HepG2 (cell line): ENCODE measurements around the gene VDR. TPM values are rescaled to one million over a fixed set of nuclear protein-coding genes. Genes with fewer than 3 reads are reported as not detected.

Experiments
- ATAC-seq: fragments of 200-7000 bp; cut with Tn5 transposase; 3 replicates; pipeline ENCODE4 v1.9.1; 2020; ENCODE audit warnings: mild to moderate bottlenecking, moderate library complexity
- BruUV-seq: library from RNA; stranded (reverse); fragments of 400-500 nt; replicated peaks from 2 replicates; lab custom pipeline; 2021; lab: Mats Ljungman, UMichigan
- CTCF ChIA-PET: fragments of 300-600 bp; formaldehyde crosslinking; extraction: SDS; loops from one replicate; lab custom pipeline; 2021; ENCODE audit warnings: low total read pairs, inconsistent platforms, low intra/inter-chr PET ratio; lab: Yijun Ruan, JAX
- POLR2A ChIA-PET: fragments of 350-600 bp; sonication (Branson Sonifier 250); formaldehyde crosslinking; loops from one replicate; lab custom pipeline; 2020; ENCODE audit warnings: antibody characterized with exemption, inconsistent platforms; lab: Yijun Ruan, JAX
- DNase-seq: peaks from one replicate; pipeline ENCODE4 v3.0.0-alpha.2; 2015; ENCODE audit warnings: low spot score
- FAIRE-seq: peaks from 3 replicates; lab custom pipeline; 2011; peaks lifted over from hg19 to GRCh38; lab: Jason Lieb, UNC
- H2AFZ ChIP-seq: one replicate; pipeline ENCODE4 v1.6.1; 2011; ENCODE audit warnings: low read length, inconsistent platforms
- H3K27ac ChIP-seq: fragments of 300-600 bp; 3 replicates; pipeline ENCODE4 v1.8.0; 2011; ENCODE audit warnings: mixed run types, mild to moderate bottlenecking, mixed read lengths, low read length, inconsistent platforms; ENCODE audit not compliant: insufficient read depth; ENCODE audit errors: extremely low read length
- H3K27me3 ChIP-seq, 2 experiments: fragments of 200-600 bp in 1 of 2; 2 replicates in 1 of 2; 3 replicates in 1 of 2; pipeline versions ENCODE4 v1.6.0 to v1.8.0; 2011; ENCODE audit warnings: low read length in 2 of 2, mild to moderate bottlenecking in 2 of 2, moderate library complexity in 2 of 2, inconsistent platforms in 1 of 2; ENCODE audit not compliant: insufficient read depth in 2 of 2, control insufficient read depth in 1 of 2
- H3K36me3 ChIP-seq, 2 experiments: fragments of 200-600 bp in 1 of 2; replicated peaks in 1 of 2; 2 replicates in 1 of 2; 3 replicates in 1 of 2; pipeline versions ENCODE4 v1.5.1 to v1.8.0; 2011; ENCODE audit warnings: low read length in 2 of 2, inconsistent platforms in 1 of 2; ENCODE audit not compliant: insufficient read depth in 2 of 2, control insufficient read depth in 1 of 2
- H3K4me1 ChIP-seq: 2 replicates; pipeline ENCODE4 v1.5.1; 2012; ENCODE audit warnings: low read length, inconsistent platforms; ENCODE audit not compliant: insufficient read depth
- H3K4me2 ChIP-seq: 2 replicates; pipeline ENCODE4 v1.6.0; 2011; ENCODE audit warnings: low read depth, low read length, inconsistent platforms
- H3K4me3 ChIP-seq, 3 experiments: fragments of 200-600 bp in 1 of 3; sonication (generic), shearing (Covaris generic) in 1 of 3; replicated peaks in 1 of 3; 2 replicates each; pipeline ENCODE4 v1.5.1; 2011 to 2016; ENCODE audit warnings: low read length in 3 of 3, inconsistent platforms in 2 of 3, low read depth in 2 of 3, mild to moderate bottlenecking in 2 of 3, control low read depth in 1 of 3, mixed read lengths in 1 of 3; ENCODE audit not compliant: insufficient read depth in 1 of 3
- H3K79me2 ChIP-seq: one replicate; pipeline ENCODE4 v1.6.1; 2011; ENCODE audit warnings: low read length, inconsistent platforms; ENCODE audit not compliant: insufficient read depth
- H3K9ac ChIP-seq: 2 replicates; pipeline ENCODE4 v1.6.0; 2011; ENCODE audit warnings: mild to moderate bottlenecking, low read depth, low read length, inconsistent platforms; ENCODE audit not compliant: insufficient read depth
- H3K9me3 ChIP-seq: 2 replicates; pipeline ENCODE4 v1.5.1; 2012; ENCODE audit warnings: mild to moderate bottlenecking, low read length
- H4K20me1 ChIP-seq: 2 replicates; pipeline ENCODE4 v1.6.0; 2011; ENCODE audit warnings: inconsistent platforms, mild to moderate bottlenecking, low read length, moderate library complexity; ENCODE audit not compliant: insufficient read depth
- FOXA1 ChIP-seq, 2 experiments: fragments of 450-650 bp in 1 of 2; sonication (generic) in 1 of 2; formaldehyde crosslinking in 1 of 2; IDR thresholded peaks; 2 replicates each; pipeline versions ENCODE4 v1.4.0 to v1.6.1; 2016 to 2020; ENCODE audit warnings: missing genetic modification reagents in 1 of 2
- HNF4A ChIP-seq: sonication (generic); formaldehyde crosslinking; IDR thresholded peaks from 2 replicates; pipeline ENCODE4 v1.4.0; 2020; ENCODE audit warnings: missing genetic modification reagents
- HNF4G ChIP-seq, 2 experiments: sonication (generic) in 1 of 2; formaldehyde crosslinking in 1 of 2; IDR thresholded peaks; 2 replicates each; pipeline versions ENCODE4 v1.4.0 to v1.6.1; 2011 to 2020; ENCODE audit warnings: borderline replicate concordance in 2 of 2, low read depth in 2 of 2, mild to moderate bottlenecking in 2 of 2, low read length in 1 of 2, missing genetic modification reagents in 1 of 2, moderate library complexity in 1 of 2
- KAT8 ChIP-seq: IDR thresholded peaks from 2 replicates; pipeline ENCODE4 v1.6.1; 2016; ENCODE audit warnings: missing genetic modification reagents, missing compliant biosample characterization
- MTF2 ChIP-seq: sonication (generic); formaldehyde crosslinking; IDR thresholded peaks from 2 replicates; pipeline ENCODE4 v1.5.0; 2020; ENCODE audit warnings: missing genetic modification reagents, borderline replicate concordance
- NRL ChIP-seq: sonication (generic); formaldehyde crosslinking; IDR thresholded peaks from 2 replicates; pipeline ENCODE4 v1.5.0; 2020; ENCODE audit warnings: missing genetic modification reagents, mild to moderate bottlenecking, moderate library complexity, borderline replicate concordance
- SMYD3 ChIP-seq: sonication (generic); formaldehyde crosslinking; IDR thresholded peaks from 2 replicates; pipeline ENCODE4 v1.8.1; 2023; ENCODE audit warnings: mild to moderate bottlenecking, missing genetic modification reagents
- TSC22D2 ChIP-seq: sonication (generic); formaldehyde crosslinking; IDR thresholded peaks from 2 replicates; pipeline ENCODE4 v1.5.1; 2020; ENCODE audit warnings: missing genetic modification reagents, mild to moderate bottlenecking, borderline replicate concordance
- ZFY ChIP-seq: sonication (generic); formaldehyde crosslinking; IDR thresholded peaks from 2 replicates; pipeline ENCODE4 v1.4.0; 2020; ENCODE audit warnings: missing genetic modification reagents
- ZNF263 ChIP-seq: sonication (generic); formaldehyde crosslinking; IDR thresholded peaks from 2 replicates; pipeline ENCODE4 v1.4.0; 2020; ENCODE audit warnings: missing genetic modification reagents
- ZSCAN30 ChIP-seq: sonication (generic); formaldehyde crosslinking; IDR thresholded peaks from 2 replicates; pipeline ENCODE4 v1.5.0; 2020; ENCODE audit warnings: mild to moderate bottlenecking, missing genetic modification reagents
- WGBS: methylation state at CpG from one replicate; pipeline ENCODE4 v1.1.6; 2017; ENCODE audit warnings: low lambda C conversion rate; 5-methylcytosine and 5-hydroxymethylcytosine counted together
- in situ Hi-C: cut with HindIII; loops from 2 replicates; pipeline ENCODE4 v1.10.0; 2017; ENCODE audit warnings: low pct_unique_long_range_greater_than_20kb; ENCODE audit not compliant: extremely low pct_ligation_motif_present
- intact Hi-C: fragments of 100-400 bp; cut with micrococcal nuclease; formaldehyde crosslinking; loops from one replicate; pipeline ENCODE4 v1.10.0; 2022; ENCODE audit not compliant: unreplicated experiment
- polyA plus RNA-seq, 8 experiments: library from polyadenylated mRNA; depleted of rRNA in 3 of 8; stranded (reverse) in 7 of 8; unstranded in 1 of 8; fragments of >200 nt; fragmentation: Illumina TruSeq in 4 of 8; extraction: Trizol in 4 of 8; gene quantifications; 2 replicates each; pipeline versions ENCODE4 v1.2.1 to v1.2.3, GENCODE V29; 2011 to 2016; ENCODE audit warnings: low read depth in 4 of 8, missing spikeins in 1 of 8, mixed read lengths in 1 of 8; ENCODE audit not compliant: insufficient read depth in 1 of 8
- total RNA-seq, 5 experiments: library from RNA; depleted of rRNA; stranded (reverse); fragments of >200 nt; fragmentation: Illumina TruSeq; extraction: Trizol; gene quantifications; 2 replicates each; pipeline ENCODE4 v1.2.3, GENCODE V29; 2016; ENCODE audit warnings: low read depth in 1 of 5
- TF ChIP-seq, protein P1 (sequence below): sonication (generic); formaldehyde crosslinking; IDR thresholded peaks from 2 replicates; pipeline ENCODE4 v1.4.0; 2020; ENCODE audit warnings: missing genetic modification reagents, low read depth, mild to moderate bottlenecking, borderline replicate concordance
- TF ChIP-seq, protein P2 (sequence below): sonication (generic); formaldehyde crosslinking; IDR thresholded peaks from 2 replicates; pipeline ENCODE4 v1.9.0; 2022; ENCODE audit warnings: missing genetic modification reagents, mild to moderate bottlenecking, borderline replicate concordance
- TF ChIP-seq, protein P3 (sequence below): sonication (generic); formaldehyde crosslinking; IDR thresholded peaks from 2 replicates; pipeline ENCODE4 v1.5.0; 2020; ENCODE audit warnings: mild to moderate bottlenecking, missing genetic modification reagents, moderate library complexity
- TF ChIP-seq, protein P4 (sequence below), 2 experiments: sonication (generic) in 1 of 2; formaldehyde crosslinking in 1 of 2; IDR thresholded peaks; 2 replicates each; pipeline versions ENCODE4 v1.4.0 to v1.6.1; 2018 to 2020; ENCODE audit warnings: missing genetic modification reagents in 2 of 2, borderline replicate concordance in 1 of 2, low read depth in 1 of 2, mild to moderate bottlenecking in 1 of 2, missing biosample characterization in 1 of 2

Gene VDR
- total and polyA plus RNA-seq, 2 of the 13 experiments (the other 11 are each of a cell fraction or from before 2014, with no cell fraction given) = 0.08 to 0.33 TPM

DNA sequence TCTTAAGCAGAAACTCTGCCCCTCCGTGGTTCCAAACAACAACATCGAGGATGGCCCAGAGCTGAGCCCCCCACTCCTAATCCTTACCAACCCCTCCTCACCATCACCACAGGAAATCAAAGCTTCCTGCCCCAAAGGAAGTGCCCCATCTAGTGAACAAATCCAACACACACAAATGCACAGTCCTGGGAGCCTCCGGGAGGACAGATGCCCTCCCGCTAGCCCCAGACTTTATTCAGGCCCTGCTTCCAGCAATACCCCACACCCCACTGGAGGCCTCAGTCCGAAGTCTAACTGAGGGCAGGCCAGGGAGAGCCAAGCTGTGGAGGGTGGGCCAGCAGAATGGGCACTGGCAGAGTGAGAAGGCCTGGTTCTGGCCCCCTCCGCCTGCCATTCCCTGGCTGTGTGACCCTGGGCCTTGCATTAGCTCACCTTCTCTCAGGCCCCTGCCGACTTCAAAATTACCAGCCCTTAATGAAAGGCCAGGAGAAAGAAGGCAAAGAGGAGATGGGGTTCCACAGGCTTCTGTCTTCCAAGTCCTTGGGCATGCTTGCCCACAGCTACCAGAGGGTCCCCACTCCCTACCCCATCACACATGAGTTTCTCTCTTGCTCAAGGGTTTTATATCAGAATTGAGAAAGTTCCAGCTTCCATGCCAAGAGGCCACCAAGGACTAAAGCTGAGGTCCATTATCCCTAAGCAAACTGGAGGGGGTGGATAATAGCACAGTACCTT lies 87.4 kb downstream of the VDR start:
- 32% methylated on average over 5 of the region's 7 CpGs for WGBS
- H3K4me3 ChIP-seq = peak overlapping the region in 2 of 3 experiments; percentile 4 to 11; a peak in 3 of 6 replicates
- peaks cover 4% of the 10 kb centered on the region; the same call in 1 of the 2 replicates for H4K20me1 ChIP-seq
- ChIA-PET POLR2A (interaction anchor here (0.8 to 2.0 kb wide), 5 partner anchors 9 to 40 kb away, joined by 3 to 7 read pairs (median 4); no protein-coding TSS in a partner anchor), CTCF (interaction anchor here (1.6 kb wide), 1 partner anchor 20 kb away, joined by 4 read pairs; no protein-coding TSS in a partner anchor)
- H3K9ac ChIP-seq = 0 out of 2 replicates have a peak overlapping the region, but pooled peaks have one; percentile 12
- DNase-seq = peak; percentile 50
- peak overlapping the region; percentile 82 for H3K4me2 ChIP-seq
- peaks cover 52% of the 10 kb centered on the region for H3K4me1 ChIP-seq
- no peak overlapping the region for H3K27ac ChIP-seq
- peaks cover 0 to 8% of the 10 kb centered on the region in 2 experiments; a peak in 3 of 5 replicates for H3K27me3 ChIP-seq
- no peaks in the 10 kb centered on the region for H3K9me3 ChIP-seq
- no TSS peak for BruUV-seq
- peak; percentile 72 for FAIRE-seq
- no peaks in the 10 kb centered on the region for H3K79me2 ChIP-seq
- no peaks in the 10 kb centered on the region for H3K36me3 ChIP-seq
- peak; percentile 21 for ATAC-seq
- intact Hi-C loops = no loop called here
- in situ Hi-C loops = no loop called here
- no peak overlapping the region for H2AFZ ChIP-seq
- TF ChIP-seq, protein P1, sequence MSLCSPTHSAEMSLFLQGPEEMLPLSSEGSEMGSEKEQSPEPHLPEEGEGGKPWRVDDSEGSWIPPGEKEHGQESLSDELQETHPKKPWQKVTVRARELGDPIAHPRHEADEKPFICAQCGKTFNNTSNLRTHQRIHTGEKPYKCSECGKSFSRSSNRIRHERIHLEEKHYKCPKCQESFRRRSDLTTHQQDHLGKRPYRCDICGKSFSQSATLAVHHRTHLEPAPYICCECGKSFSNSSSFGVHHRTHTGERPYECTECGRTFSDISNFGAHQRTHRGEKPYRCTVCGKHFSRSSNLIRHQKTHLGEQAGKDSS (CRISPR knock-in tag) = no peak
- TF ChIP-seq HNF4G (IDR thresholded peaks at IDR 0.05; ENCODE audit: borderline replicate concordance, low read depth, low read length) (peak; percentile 46; the same call in 1 of the 2 replicates), HNF4G (CRISPR knock-in tag; IDR thresholded peaks at IDR 0.05; ENCODE audit: borderline replicate concordance, low read depth) (no peak), SMYD3 (no peak), NRL (CRISPR knock-in tag) (0 out of 2 replicates have a peak, but pooled peaks have one; percentile 35), ZSCAN30 (CRISPR knock-in tag) (no peak), FOXA1 (IDR thresholded peaks at IDR 0.05) (no peak), FOXA1 (CRISPR knock-in tag; IDR thresholded peaks at IDR 0.05) (no peak), ZFY (peak; percentile 53), MTF2 (no peak), HNF4A (CRISPR knock-in tag) (peak; percentile 72), KAT8 (CRISPR knock-in tag) (0 out of 2 replicates have a peak, but pooled peaks have one; percentile 21), ZNF263 (CRISPR knock-in tag) (0 out of 2 replicates have a peak, but pooled peaks have one; percentile 18), TSC22D2 (CRISPR knock-in tag) (no peak)
- TF ChIP-seq, protein P2, sequence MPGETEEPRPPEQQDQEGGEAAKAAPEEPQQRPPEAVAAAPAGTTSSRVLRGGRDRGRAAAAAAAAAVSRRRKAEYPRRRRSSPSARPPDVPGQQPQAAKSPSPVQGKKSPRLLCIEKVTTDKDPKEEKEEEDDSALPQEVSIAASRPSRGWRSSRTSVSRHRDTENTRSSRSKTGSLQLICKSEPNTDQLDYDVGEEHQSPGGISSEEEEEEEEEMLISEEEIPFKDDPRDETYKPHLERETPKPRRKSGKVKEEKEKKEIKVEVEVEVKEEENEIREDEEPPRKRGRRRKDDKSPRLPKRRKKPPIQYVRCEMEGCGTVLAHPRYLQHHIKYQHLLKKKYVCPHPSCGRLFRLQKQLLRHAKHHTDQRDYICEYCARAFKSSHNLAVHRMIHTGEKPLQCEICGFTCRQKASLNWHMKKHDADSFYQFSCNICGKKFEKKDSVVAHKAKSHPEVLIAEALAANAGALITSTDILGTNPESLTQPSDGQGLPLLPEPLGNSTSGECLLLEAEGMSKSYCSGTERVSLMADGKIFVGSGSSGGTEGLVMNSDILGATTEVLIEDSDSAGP (CRISPR knock-in tag) = 0 out of 2 replicates have a peak, but pooled peaks have one; percentile 20
- TF ChIP-seq, protein P3, sequence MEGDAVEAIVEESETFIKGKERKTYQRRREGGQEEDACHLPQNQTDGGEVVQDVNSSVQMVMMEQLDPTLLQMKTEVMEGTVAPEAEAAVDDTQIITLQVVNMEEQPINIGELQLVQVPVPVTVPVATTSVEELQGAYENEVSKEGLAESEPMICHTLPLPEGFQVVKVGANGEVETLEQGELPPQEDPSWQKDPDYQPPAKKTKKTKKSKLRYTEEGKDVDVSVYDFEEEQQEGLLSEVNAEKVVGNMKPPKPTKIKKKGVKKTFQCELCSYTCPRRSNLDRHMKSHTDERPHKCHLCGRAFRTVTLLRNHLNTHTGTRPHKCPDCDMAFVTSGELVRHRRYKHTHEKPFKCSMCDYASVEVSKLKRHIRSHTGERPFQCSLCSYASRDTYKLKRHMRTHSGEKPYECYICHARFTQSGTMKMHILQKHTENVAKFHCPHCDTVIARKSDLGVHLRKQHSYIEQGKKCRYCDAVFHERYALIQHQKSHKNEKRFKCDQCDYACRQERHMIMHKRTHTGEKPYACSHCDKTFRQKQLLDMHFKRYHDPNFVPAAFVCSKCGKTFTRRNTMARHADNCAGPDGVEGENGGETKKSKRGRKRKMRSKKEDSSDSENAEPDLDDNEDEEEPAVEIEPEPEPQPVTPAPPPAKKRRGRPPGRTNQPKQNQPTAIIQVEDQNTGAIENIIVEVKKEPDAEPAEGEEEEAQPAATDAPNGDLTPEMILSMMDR = peak; percentile 56
- TF ChIP-seq, protein P4, sequence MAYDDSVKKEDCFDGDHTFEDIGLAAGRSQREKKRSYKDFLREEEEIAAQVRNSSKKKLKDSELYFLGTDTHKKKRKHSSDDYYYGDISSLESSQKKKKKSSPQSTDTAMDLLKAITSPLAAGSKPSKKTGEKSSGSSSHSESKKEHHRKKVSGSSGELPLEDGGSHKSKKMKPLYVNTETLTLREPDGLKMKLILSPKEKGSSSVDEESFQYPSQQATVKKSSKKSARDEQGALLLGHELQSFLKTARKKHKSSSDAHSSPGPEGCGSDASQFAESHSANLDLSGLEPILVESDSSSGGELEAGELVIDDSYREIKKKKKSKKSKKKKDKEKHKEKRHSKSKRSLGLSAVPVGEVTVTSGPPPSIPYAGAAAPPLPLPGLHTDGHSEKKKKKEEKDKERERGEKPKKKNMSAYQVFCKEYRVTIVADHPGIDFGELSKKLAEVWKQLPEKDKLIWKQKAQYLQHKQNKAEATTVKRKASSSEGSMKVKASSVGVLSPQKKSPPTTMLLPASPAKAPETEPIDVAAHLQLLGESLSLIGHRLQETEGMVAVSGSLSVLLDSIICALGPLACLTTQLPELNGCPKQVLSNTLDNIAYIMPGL (CRISPR knock-in tag; IDR thresholded peaks at IDR 0.05; ENCODE audit: borderline replicate concordance in 1 of 2, low read depth in 1 of 2) = 0 out of 4 replicates have a peak, but pooled peaks of 1 of the 2 experiments have one; percentile 38
